ENCODE measurements around the gene SUB1.
"Not testable (repeated sequence)": the region's sequence is repeated elsewhere in the genome, so short reads cannot be mapped to it uniquely, and the experiment has no call there.

SUB1 gene

GRCh38 chr5:32615236-32615635 lies 29.9 kb downstream of the SUB1 start:
- no peaks in the 10 kb centered on the region for H3K36me3 ChIP-seq (ENCODE audit: control insufficient read depth in 2 of 2, insufficient read depth in 2 of 2, low read length in 2 of 2)
- H3K27me3 ChIP-seq (ENCODE audit: control insufficient read depth in 2 of 2, insufficient read depth in 2 of 2, low read length in 2 of 2): no peaks in the 10 kb centered on the region
- H3K9me3 ChIP-seq (ENCODE audit: control insufficient read depth in 2 of 2, low read length in 2 of 2): no peaks in the 10 kb centered on the region
- H3K4me3 ChIP-seq (ENCODE audit: low read length in 2 of 2): no peak overlapping the region
- no peak overlapping the region for H3K27ac ChIP-seq (ENCODE audit: low read depth in 2 of 2, low read length in 2 of 2)
- H3K4me1 ChIP-seq (ENCODE audit: control insufficient read depth in 2 of 2, insufficient read depth in 2 of 2, low read length in 2 of 2): peaks cover 3 to 10% of the 10 kb centered on the region in 2 donors
- H3K9ac ChIP-seq (ENCODE audit: low read depth in 1 of 2, low read length in 2 of 2): no peak overlapping the region

- H3K36me3 ChIP-seq (ENCODE audit: control insufficient read depth in 2 of 2, insufficient read depth in 2 of 2, low read length in 2 of 2): no peaks in the 10 kb centered on the region
- no peak overlapping the region for H3K9ac ChIP-seq (ENCODE audit: low read depth in 1 of 2, low read length in 2 of 2)
- no peaks in the 10 kb centered on the region for H3K9me3 ChIP-seq (ENCODE audit: control insufficient read depth in 2 of 2, low read length in 2 of 2)
- no peaks in the 10 kb centered on the region for H3K27me3 ChIP-seq (ENCODE audit: control insufficient read depth in 2 of 2, insufficient read depth in 2 of 2, low read length in 2 of 2)
- H3K4me3 ChIP-seq (ENCODE audit: low read length in 2 of 2): no peak overlapping the region
- H3K27ac ChIP-seq (ENCODE audit: low read depth in 2 of 2, low read length in 2 of 2): no peak overlapping the region
- H3K4me1 ChIP-seq (ENCODE audit: control insufficient read depth in 2 of 2, insufficient read depth in 2 of 2, low read length in 2 of 2): no peaks in the 10 kb centered on the region
These were observed 33.6 kb downstream of the SUB1 start for GRCh38 chr5:32618962-32619361.

GRCh38 chr5:32621256-32621655 lies 35.9 kb downstream of the SUB1 start:
- H3K27ac ChIP-seq (ENCODE audit: low read depth in 2 of 2, low read length in 2 of 2): no peak overlapping the region
- H3K4me1 ChIP-seq (ENCODE audit: control insufficient read depth in 2 of 2, insufficient read depth in 2 of 2, low read length in 2 of 2): no peaks in the 10 kb centered on the region
- no peaks in the 10 kb centered on the region for H3K36me3 ChIP-seq (ENCODE audit: control insufficient read depth in 2 of 2, insufficient read depth in 2 of 2, low read length in 2 of 2)

GRCh38 chr5:32625106-32625505 lies 39.7 kb downstream of the SUB1 start:
- Histone ChIP-seq H3K9me3 (ENCODE audit: control insufficient read depth in 2 of 2, low read length in 2 of 2) (no peaks in the 10 kb centered on the region), H3K36me3 (ENCODE audit: control insufficient read depth in 2 of 2, insufficient read depth in 2 of 2, low read length in 2 of 2) (no peaks in the 10 kb centered on the region), H3K27me3 (ENCODE audit: control insufficient read depth in 2 of 2, insufficient read depth in 2 of 2, low read length in 2 of 2) (no peaks in the 10 kb centered on the region), H3K4me1 (ENCODE audit: control insufficient read depth in 2 of 2, insufficient read depth in 2 of 2, low read length in 2 of 2) (no peaks in the 10 kb centered on the region), H3K4me3 (ENCODE audit: low read length in 2 of 2) (no peak overlapping the region), H3K27ac (ENCODE audit: low read depth in 2 of 2, low read length in 2 of 2) (no peak overlapping the region), H3K9ac (ENCODE audit: low read depth in 1 of 2, low read length in 2 of 2) (no peak overlapping the region)

More at GRCh38 chr5:32621256-32621655, 35.9 kb downstream of the SUB1 start:
- no peak overlapping the region for H3K9ac ChIP-seq (ENCODE audit: low read depth in 1 of 2, low read length in 2 of 2)
- H3K9me3 ChIP-seq (ENCODE audit: control insufficient read depth in 2 of 2, low read length in 2 of 2): no peaks in the 10 kb centered on the region
- no peaks in the 10 kb centered on the region for H3K27me3 ChIP-seq (ENCODE audit: control insufficient read depth in 2 of 2, insufficient read depth in 2 of 2, low read length in 2 of 2)
- no peak overlapping the region for H3K4me3 ChIP-seq (ENCODE audit: low read length in 2 of 2)

GRCh38 chr5:32625547-32625946 lies 40.2 kb downstream of the SUB1 start:
- Histone ChIP-seq H3K9me3 (ENCODE audit: control insufficient read depth in 2 of 2, low read length in 2 of 2) (no peaks in the 10 kb centered on the region), H3K4me3 (ENCODE audit: low read length in 2 of 2) (no peak overlapping the region), H3K36me3 (ENCODE audit: control insufficient read depth in 2 of 2, insufficient read depth in 2 of 2, low read length in 2 of 2) (no peaks in the 10 kb centered on the region), H3K27me3 (ENCODE audit: control insufficient read depth in 2 of 2, insufficient read depth in 2 of 2, low read length in 2 of 2) (no peaks in the 10 kb centered on the region), H3K27ac (ENCODE audit: low read depth in 2 of 2, low read length in 2 of 2) (no peak overlapping the region), H3K9ac (ENCODE audit: low read depth in 1 of 2, low read length in 2 of 2) (no peak overlapping the region), H3K4me1 (ENCODE audit: control insufficient read depth in 2 of 2, insufficient read depth in 2 of 2, low read length in 2 of 2) (no peaks in the 10 kb centered on the region)

- H3K27me3 ChIP-seq (ENCODE audit: control insufficient read depth in 2 of 2, insufficient read depth in 2 of 2, low read length in 2 of 2): no peaks in the 10 kb centered on the region
- H3K9ac ChIP-seq (ENCODE audit: low read depth in 1 of 2, low read length in 2 of 2): no peak overlapping the region
- no peaks in the 10 kb centered on the region for H3K4me1 ChIP-seq (ENCODE audit: control insufficient read depth in 2 of 2, insufficient read depth in 2 of 2, low read length in 2 of 2)
- H3K27ac ChIP-seq (ENCODE audit: low read depth in 2 of 2, low read length in 2 of 2): no peak overlapping the region
- no peaks in the 10 kb centered on the region for H3K9me3 ChIP-seq (ENCODE audit: control insufficient read depth in 2 of 2, low read length in 2 of 2)
- H3K36me3 ChIP-seq (ENCODE audit: control insufficient read depth in 2 of 2, insufficient read depth in 2 of 2, low read length in 2 of 2): no peaks in the 10 kb centered on the region
- no peak overlapping the region for H3K4me3 ChIP-seq (ENCODE audit: low read length in 2 of 2)
These were observed 42.0 kb downstream of the SUB1 start for GRCh38 chr5:32627219-32627870.

- Histone ChIP-seq H3K27ac (ENCODE audit: low read depth in 2 of 2, low read length in 2 of 2) (no peak overlapping the region), H3K4me1 (ENCODE audit: control insufficient read depth in 2 of 2, insufficient read depth in 2 of 2, low read length in 2 of 2) (no peaks in the 10 kb centered on the region), H3K9ac (ENCODE audit: low read depth in 1 of 2, low read length in 2 of 2) (no peak overlapping the region), H3K36me3 (ENCODE audit: control insufficient read depth in 2 of 2, insufficient read depth in 2 of 2, low read length in 2 of 2) (no peaks in the 10 kb centered on the region), H3K4me3 (ENCODE audit: low read length in 2 of 2) (no peak overlapping the region), H3K27me3 (ENCODE audit: control insufficient read depth in 2 of 2, insufficient read depth in 2 of 2, low read length in 2 of 2) (no peaks in the 10 kb centered on the region), H3K9me3 (ENCODE audit: control insufficient read depth in 2 of 2, low read length in 2 of 2) (no peaks in the 10 kb centered on the region)
These were observed 42.9 kb downstream of the SUB1 start for GRCh38 chr5:32628049-32628844.

GRCh38 chr5:32630867-32631491 lies 45.6 kb downstream of the SUB1 start:
- H3K4me1 ChIP-seq (ENCODE audit: control insufficient read depth in 2 of 2, insufficient read depth in 2 of 2, low read length in 2 of 2): no peaks in the 10 kb centered on the region

GRCh38 chr5:32633017-32633416 lies 47.7 kb downstream of the SUB1 start:
- not testable (repeated sequence) for H3K27me3 ChIP-seq (ENCODE audit: control insufficient read depth in 2 of 2, insufficient read depth in 2 of 2, low read length in 2 of 2); H3K27ac ChIP-seq (ENCODE audit: low read depth in 2 of 2, low read length in 2 of 2); H3K4me1 ChIP-seq (ENCODE audit: control insufficient read depth in 2 of 2, insufficient read depth in 2 of 2, low read length in 2 of 2); H3K4me3 ChIP-seq (ENCODE audit: low read length in 2 of 2); H3K9ac ChIP-seq (ENCODE audit: low read depth in 1 of 2, low read length in 2 of 2); H3K9me3 ChIP-seq (ENCODE audit: control insufficient read depth in 2 of 2, low read length in 2 of 2); H3K36me3 ChIP-seq (ENCODE audit: control insufficient read depth in 2 of 2, insufficient read depth in 2 of 2, low read length in 2 of 2)

More at GRCh38 chr5:32630867-32631491, 45.6 kb downstream of the SUB1 start:
- no peak overlapping the region for H3K9ac ChIP-seq (ENCODE audit: low read depth in 1 of 2, low read length in 2 of 2)
- no peak overlapping the region for H3K27ac ChIP-seq (ENCODE audit: low read depth in 2 of 2, low read length in 2 of 2)
- no peaks in the 10 kb centered on the region for H3K27me3 ChIP-seq (ENCODE audit: control insufficient read depth in 2 of 2, insufficient read depth in 2 of 2, low read length in 2 of 2)
- no peaks in the 10 kb centered on the region for H3K36me3 ChIP-seq (ENCODE audit: control insufficient read depth in 2 of 2, insufficient read depth in 2 of 2, low read length in 2 of 2)
- H3K9me3 ChIP-seq (ENCODE audit: control insufficient read depth in 2 of 2, low read length in 2 of 2): no peaks in the 10 kb centered on the region
- H3K4me3 ChIP-seq (ENCODE audit: low read length in 2 of 2): no peak overlapping the region

GRCh38 chr5:32638309-32638708 lies 53.0 kb downstream of the SUB1 start:
- Histone ChIP-seq H3K36me3 (ENCODE audit: control insufficient read depth in 2 of 2, insufficient read depth in 2 of 2, low read length in 2 of 2) (no peaks in the 10 kb centered on the region), H3K9ac (ENCODE audit: low read depth in 1 of 2, low read length in 2 of 2) (no peak overlapping the region), H3K9me3 (ENCODE audit: control insufficient read depth in 2 of 2, low read length in 2 of 2) (no peaks in the 10 kb centered on the region), H3K27ac (ENCODE audit: low read depth in 2 of 2, low read length in 2 of 2) (no peak overlapping the region), H3K4me1 (ENCODE audit: control insufficient read depth in 2 of 2, insufficient read depth in 2 of 2, low read length in 2 of 2) (no peaks in the 10 kb centered on the region), H3K4me3 (ENCODE audit: low read length in 2 of 2) (no peak overlapping the region), H3K27me3 (ENCODE audit: control insufficient read depth in 2 of 2, insufficient read depth in 2 of 2, low read length in 2 of 2) (no peaks in the 10 kb centered on the region)

Data from mucosa of rectum (tissue), 2 donors.